ENCODE results near the gene ZNF14.
"Not testable (repeated sequence)": the region's sequence is repeated elsewhere in the genome, so short reads cannot be mapped to it uniquely, and the experiment has no call there.

Gene ZNF14

DNA sequence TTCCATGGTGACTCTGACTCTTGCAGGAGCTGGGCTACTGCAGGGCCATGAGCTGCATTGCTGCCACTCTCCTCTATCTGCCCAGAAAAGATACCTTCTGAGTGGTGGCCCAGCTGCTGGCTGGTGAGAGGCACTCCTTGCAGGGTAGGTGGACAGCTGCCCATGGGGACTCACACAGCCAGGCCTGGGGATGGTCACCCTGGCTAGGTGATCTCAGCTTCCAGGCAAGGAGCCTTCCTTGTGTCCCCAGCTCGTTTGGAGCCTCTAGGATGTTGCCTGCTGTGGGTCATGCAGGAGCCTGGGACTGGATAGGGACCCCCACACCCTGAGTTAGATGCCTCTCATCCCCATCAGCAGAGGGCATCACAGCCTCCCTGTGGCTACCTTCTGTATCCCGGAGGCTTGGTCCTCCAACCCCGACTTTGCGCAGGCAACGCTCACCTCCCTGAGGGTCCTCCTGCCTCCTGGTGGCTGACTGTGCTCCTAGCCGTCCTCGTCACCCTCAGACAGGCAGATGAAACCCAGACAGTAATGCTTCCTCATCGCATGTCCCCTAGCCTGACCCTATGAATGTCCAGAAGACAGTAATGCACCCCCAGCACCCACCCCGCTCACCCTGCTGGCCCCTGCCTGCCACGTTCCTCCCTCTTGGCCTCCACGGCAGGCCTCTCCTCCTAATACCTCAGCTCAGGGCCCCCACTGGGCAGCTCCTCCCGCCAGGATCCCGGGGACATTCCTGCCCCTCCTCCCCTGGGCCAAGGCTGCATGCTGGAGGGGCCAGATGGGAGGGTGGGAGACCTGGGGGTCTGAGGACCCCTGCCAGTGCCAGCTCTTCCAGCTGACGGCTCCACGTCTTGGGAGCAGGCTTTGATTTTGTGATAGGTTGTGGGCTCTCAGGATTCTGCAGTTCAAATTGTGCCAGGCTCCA lies 13.6 kb upstream of the ZNF14 start:
- no peak for DNase-seq

DNA sequence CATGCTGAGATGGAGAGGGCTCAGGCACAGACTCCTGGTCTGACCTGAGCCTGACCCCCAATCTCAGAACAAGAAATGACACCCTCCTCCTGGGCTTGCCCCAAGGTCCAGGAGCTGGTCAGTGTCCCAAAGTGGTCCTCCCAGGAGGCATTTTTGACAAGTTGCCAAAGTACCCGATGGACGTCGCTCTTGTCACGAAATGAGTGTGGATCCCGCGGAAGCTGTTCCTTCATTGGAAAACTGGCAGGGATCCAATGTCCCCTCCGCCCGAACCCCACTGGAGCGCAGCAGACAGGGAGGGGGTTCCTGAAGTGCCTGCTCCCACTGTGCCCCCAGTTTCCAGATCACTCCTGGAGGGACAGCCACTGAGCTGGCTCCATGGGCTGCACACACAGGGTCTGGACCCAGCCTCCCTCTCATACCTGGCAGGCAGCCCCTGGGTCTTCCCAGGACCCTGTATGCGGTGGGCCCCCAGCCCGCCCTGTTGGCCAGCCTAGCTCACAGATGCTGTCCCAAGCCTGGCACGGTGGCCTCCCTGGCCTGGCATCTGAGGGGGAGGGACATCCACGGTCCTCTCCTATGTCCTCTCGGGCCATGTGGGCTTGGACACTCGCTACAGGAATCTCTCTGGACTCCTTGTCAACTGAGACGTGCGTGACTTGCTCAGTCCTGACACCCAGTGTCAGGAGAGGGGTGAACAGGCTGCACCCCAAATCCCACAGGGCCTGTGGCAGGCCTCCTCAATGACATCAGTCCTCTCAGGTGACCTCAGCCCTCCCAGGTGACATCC lies 12.8 kb upstream of the ZNF14 start:
- DNase-seq = no peak

DNA sequence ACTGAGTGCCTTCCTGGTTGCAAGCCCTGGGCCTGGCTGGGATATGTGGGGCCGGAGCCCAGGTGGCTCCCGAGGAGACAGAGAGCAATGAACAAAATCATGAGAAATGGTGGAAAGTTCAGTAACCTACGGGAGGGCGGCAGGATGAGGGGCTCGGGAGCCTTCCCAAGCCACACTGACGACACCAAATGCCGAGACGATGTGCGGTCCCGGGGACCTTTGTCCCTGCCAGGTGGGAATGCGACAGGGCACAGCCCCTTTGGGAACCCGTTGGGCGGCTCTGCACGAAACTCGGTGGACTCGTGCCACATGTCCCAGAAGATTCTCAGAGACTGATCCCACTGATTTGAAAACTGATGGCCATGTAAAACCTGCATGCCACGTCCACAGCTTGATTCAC lies 11.7 kb upstream of the ZNF14 start:
- DNase-seq = no peak

DNA sequence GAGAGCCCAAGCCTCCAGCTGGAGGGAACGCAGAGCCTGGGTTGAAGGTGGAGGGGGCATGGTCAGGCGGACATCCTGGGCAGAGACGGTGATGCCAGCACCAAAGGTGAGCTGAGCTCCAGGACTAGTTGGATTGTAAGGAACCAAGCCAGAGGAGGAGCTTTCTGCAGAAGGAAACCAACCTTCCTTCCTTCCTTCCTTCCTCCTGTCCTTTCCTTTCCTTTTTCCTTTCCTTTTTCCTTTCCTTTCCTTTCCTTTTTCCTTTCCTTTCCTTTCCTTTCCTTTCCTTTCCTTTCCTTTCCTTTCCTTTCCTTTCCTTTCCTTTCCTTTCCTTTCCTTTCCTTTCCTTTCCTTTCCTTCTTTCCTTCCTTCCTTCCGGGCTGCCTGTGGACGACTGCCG lies 11.0 kb upstream of the ZNF14 start:
- not testable (repeated sequence) for DNase-seq

DNA sequence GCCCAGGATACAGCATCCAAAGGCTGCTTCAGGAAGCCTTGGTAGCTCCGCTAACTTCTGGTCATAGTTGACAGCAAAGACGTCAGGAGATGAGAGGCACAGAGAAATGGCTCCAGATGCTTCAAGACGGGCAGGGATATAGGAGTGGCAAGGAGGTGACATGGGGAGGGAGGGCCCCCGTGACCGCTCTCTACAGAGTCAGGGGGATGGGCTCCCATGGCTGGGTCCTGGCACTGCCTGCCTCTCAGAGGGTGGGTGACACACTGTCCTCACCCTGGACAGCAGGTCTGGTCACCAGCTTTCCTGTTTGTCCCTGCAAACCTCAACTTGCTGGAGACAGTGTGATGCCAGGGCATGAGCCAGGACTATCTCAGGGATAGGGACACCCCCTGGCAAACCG lies 10.3 kb upstream of the ZNF14 start:
- DNase-seq = no peak

DNA sequence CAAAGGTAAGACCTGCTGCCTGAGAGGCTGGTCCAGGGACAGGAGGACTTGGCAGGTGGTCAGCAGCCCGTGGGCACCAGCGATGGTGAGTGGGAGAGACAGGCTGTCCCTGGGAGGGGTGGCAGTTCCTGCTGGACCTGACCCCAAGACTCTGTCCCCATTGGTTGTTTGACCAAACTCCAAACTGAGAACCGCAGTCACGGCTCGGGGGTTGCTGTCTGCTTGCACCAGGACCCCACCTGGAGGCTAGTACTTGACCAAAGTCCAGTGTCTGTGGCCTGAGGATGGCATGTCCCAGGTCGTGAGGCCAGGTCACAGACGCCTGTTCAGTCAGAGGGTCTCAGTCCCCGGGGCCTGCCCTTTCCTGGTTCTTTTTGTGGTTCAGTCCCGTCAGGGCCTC lies 9.9 kb upstream of the ZNF14 start:
- DNase-seq = no peak

DNA sequence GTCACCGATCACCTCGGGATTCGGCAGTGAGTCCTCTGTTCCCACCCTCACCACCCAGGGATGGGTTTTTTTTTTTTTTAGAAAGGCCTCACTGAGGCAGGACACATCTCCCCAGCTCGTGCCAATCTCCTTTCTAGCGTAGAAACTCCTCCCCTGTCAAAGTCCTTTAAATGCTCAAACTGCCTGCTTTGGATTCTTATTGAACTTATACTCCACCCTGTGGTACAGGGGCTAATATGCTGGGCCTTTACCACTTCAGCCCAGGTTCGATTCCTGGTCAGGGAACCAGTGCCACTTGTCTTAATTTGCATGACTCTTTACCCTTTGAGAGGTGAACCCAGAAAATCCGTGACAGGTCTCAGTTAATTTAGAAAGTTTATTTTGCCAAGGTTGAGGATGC lies 8.3 kb upstream of the ZNF14 start:
- no peak for DNase-seq

DNA sequence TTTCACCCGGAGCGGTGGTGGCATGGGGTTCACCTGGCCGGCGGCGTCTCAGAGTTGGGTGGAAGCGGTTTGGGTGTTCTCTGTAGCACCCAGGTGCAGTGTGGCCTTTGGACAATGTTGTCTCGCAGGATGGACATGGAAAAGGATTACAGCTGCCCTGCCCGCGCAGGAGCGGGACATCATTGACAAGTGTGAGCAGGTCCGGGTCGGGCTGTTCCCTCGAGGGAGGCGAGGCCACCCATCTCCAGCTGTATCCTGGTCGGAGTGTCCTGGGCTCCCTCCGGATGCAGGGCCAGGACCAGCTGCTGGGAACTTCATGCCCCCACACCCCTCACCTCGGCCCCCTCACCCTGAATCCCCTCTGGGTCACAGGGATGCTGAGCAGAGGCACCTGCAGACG lies 7.8 kb upstream of the ZNF14 start:
- no peak for DNase-seq

DNA sequence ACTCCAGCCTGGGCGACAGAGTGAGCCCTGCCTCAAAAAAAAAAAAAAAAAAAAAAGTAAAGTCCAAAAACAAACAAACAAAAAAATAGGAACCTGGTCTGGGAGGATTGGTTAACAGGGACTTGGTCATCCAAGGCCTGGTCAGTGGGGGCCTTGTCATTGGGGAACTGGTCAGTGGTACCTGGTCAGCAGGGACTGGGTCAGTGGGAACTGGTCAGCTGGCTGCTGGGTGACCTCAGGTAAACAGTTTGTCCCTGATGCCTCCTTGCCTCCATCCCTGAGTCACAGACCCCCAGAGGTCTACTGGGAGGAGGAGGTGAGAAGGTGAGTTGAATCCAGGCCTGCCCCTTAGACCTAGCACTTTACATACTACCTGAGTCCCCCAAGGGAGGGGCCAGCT lies 5.7 kb upstream of the ZNF14 start:
- DNase-seq = no peak

DNA sequence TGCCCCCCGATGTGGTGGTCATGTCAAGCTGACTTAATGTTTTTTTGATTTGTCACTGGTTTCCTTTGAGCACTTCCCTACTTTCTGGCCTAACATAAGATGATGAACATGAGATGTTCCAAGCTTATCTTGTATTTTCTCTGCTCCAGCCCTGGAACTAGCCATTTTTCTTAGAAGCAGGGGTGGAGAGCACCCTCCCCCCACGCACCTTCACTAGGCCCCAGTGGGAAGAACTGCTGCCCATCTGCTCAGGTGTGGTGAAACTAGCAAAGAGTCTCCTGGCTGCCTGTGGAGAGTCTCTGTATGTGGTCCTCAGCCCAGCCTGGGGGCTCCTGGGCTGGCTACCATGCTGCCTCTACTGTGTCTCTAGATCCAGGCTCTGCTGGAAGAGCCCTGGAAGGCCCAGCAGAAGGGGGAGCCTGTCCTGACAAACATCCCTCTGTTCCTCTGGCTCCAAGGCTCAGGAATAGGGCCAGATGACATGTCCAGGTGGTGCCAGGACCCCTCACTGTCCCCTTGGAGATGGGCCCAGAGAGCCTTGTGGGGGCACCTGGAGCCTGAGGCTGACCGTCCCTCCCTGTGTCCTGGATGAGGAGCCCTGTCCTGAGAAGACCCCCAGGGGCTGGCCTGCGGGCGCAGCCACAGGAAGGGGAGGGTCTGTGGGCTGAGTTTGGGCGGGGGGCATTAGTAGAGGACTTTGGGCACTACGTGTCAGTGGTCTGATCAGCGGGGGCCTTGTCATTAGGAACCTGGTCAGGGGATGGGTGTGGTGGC lies 4.8 kb upstream of the ZNF14 start:
- DNase-seq = no peak

DNA sequence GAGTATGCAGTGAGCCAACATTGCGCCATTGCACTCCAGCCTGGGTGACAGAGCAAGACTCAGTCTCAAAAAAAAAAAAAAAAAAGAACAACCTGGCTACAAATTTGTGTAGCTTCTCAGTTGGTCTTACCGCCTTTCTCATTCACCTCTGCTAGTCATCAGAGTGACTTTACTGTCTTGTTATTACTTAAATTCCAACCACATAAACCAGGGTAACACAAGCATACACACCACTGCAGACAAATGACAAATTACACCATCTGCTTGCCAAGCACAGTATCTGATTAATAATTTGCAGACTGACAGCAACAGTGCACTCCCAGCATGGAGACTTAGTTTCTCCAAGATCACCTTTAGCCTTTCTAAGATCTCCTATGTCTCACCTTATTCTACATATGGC lies 11.0 kb downstream of the ZNF14 start:
- no peak for DNase-seq

DNA sequence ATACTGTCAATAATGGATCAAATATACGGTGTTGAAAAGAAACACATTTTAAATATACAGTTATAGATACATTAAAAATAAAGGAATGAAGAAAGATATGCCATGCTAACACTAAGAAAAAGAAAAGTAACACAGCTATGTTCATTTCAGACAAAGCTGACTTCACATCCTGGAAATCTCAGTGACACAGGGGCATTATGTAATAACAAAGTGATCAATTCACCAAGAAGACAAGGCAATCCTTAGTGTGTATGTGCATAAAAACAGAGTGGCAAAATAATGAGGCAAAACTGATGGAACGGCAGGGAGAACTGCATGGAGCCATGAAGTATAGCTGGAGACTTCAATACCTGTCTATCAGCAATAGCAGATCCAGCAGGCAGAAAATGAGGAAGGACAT lies 13.1 kb downstream of the ZNF14 start:
- DNase-seq = no peak

DNA sequence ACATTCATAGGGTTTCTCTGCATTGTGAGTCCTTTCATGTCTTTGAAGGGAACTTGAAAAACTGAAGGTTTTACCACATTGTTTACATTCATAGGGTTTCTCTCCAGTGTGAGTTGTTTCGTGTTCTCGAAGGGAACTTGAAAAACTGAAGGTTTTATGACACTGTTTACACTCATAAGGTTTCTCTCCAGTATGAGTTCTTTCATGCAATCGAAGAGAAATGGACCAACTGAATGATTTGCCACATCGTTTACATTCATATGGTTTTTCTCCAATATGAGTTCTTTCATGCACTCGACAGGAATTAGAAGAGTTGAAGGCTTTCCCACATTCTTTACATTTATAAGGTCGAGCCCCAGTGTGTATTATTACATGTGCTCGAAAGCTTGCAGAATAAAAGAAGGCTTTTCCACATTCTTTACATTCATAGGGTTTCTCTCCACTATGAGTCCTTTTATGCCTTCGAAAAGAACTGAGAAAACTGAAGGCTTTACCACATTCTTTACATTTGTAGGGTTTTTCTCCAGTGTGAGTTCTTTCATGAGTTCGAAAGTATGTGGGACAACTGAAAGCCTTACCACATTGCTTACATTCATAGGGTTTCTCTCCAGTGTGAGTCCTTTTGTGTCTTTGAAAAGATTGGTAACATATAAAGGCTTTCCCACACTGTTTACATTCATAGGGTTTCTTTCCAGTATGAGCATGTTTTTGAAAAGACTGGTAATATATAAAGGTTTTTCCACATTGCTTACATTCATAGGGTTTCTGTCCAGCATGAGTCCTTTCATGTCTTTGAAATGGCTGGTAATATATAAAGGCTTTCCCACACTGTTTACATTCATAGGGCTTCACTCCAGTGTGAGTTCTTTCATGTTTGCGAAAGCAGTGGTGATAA lies 20.7 kb downstream of the ZNF14 start:
- DNase-seq = no peak

DNA sequence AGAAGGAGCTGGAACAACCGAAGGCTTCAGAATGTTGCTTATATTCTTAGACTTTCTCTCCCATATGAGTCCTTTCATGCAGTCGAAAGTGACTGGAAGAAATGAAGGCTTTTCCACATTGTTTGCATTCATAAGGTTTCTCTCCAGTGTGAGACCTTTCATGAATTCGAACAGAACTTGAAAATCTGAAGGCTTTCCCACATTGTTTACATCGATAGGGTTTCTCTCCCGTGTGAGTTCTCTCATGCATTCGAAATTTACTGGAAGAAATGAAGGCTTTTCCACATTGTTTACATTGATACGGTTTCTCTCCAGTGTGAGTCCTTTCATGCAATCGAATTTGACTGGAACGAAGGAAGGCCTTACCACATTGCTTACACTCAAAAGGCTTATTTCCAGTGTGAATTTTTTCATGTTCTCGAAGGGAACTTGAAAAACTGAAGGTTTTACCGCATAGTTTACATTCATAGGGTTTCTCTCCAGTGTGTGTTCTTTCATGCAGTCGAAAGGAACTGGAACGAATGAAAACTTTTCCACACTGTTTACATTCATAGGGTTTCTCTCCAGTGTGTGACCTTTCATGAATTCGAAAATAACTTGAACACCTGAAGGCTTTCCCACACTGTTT lies 21.5 kb downstream of the ZNF14 start:
- no peak for DNase-seq

DNA sequence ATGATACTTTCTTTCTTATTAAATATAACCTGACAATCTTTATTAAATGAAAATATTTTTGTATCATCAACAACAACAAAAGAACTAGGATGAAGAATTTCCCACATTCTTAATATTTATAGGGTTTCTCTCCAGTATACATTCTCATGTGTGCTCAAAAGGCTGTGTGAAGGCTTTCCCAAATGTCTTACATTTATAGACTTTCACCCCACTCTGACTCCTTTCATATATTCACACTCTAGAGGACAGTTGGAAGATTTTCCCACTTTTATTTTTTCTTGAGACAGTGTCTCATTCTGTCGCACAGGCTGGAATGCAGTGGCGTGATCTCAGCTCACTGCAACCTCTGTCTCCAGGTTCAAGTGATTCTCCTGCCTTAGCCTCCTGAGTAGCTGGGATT lies 22.4 kb downstream of the ZNF14 start:
- DNase-seq = no peak

DNA sequence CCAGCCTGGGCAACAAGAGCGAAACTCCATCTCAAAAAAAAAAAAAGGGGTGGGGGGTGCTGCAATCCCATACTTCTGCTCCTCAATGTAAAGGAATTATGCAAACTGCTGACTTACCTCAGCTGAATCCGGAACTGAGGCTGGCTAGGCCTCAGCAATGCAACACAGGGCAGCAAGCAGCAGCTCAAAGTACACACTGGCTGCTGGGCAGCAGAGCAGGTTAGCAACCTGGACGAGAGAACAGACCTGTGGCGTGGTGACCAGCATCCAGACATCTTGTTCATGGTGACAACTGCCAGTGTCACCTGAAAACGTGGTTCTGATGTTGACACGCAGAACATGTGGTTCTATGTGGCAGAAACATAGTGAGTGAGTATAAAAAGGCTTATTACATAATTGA lies 28.1 kb downstream of the ZNF14 start:
- DNase-seq = no peak

DNA sequence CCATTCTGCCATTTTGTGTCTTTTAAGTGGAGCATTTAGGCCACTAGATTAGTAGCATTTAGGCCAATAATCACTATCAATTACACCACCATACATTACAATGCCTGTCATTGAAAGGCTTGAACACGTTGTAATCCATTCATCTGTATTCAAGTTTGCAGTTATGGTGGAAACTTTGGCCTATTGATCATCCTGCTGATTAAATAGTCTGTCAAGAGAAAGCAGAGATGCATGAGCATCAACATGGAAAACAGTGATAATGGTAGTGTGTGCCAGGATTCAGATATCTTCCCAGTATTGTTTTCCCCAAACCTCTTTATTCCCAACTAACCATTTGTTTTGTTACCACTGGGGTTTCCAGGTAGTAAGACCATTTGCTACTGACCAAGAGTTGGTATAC lies 32.4 kb downstream of the ZNF14 start:
- DNase-seq = not testable (repeated sequence)

DNA sequence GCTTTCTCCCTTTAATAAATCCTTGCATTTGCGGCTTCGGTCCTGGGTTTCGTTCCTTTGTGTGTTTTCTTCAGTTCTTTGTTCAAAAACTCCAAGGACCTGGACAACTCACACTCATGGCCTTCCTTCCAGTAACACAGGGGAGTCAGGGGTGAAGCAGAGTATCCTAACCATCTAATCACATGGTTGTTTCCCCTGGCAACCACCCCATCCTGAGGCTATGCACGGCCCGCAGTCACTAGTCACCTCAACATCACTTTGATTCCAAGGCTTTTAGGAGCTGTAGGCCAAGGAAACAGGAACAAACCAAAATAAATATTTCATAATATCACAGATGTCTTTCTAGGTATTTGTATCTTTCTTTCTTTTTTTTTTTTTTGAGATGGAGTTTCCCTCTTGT lies 35.3 kb downstream of the ZNF14 start:
- DNase-seq = no peak

DNA sequence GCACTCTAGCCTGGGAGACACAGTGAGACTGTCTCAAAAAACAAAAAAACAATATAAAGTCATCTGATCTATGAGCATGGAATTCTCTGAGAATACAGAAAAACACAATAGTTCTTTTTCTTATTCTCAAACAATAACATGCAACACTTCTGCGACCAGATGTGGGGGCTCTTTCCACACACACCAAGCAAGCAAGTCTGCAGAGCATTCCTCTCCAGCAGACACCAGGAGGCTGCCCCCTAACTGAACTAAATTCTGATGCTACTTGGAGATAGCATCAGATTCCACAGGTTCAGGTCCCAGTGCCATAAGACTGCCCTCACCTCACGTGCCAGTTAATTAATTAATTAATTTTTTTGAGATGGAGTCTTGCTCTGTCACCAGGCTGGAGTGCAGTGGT lies 36.5 kb downstream of the ZNF14 start:
- no peak for DNase-seq

DNA sequence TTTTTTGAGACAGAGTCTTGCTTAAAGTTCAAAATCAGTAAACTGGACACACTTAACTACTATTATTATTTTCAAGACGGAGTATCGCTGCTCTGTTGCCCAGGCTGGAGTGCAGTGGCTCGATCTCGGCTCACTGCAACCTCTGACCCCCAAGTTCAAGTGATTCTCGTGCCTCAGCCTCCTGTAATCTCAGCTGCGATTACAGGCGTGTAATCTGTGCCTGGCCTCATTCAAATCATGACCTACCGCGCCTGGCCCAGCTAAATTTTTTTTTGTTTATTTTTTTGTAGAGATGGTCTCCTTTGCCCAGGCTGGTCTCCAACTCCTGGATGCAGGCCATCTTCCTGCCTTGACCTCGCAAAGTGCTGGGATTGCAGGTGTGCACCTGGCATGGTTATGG lies 41.2 kb downstream of the ZNF14 start:
- DNase-seq = no peak

DNA sequence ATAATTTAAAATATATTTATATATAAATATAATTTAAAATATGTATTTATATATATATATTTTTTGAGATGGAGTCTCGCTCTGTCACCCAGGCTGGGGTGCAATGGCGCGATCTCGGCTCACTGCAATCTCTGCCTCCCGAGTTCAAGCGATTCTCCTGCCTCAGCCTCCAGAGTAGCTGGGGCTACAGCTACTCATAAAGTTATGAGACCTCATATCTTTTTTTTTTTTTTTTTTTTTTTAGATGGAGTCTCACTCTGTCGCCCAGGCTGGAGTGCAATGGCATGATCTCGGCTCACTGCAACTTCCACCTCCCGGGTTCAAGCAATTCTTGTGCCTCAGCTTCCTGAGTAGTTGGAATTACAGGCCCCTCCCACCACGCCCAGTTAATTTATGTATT lies 43.9 kb downstream of the ZNF14 start:
- DNase-seq = not testable (repeated sequence)

DNA sequence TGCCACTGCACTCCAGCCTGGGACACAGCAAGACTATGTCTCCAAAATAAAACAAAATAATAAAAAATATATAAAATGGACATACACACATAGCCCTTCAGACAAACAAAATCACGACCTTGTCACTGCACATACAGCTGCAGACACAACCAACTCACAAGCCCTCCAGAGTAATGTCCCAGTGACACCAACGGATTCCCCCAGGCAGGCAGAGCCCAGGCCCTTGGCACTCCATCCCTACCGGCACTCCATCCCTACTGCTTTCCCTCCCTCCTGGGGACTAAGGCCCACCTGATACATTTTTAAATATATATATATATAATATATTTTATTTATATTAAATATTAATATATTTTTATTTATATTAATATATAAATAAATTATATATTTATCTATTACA lies 45.8 kb downstream of the ZNF14 start:
- no peak for DNase-seq
